Trophoblast cell (in vitro differentiated cells and primary cell): ENCODE data around the gene ACOD1.

Experiments
- DNase-seq, 2 donors: peaks; one replicate each; pipeline ENCODE4 v3.0.0-alpha.2; 2016
- H2AFZ ChIP-seq: 2 replicates; pipeline ENCODE4 v1.6.1; 2013; ENCODE audit warnings: low read length, moderate library complexity, mild to moderate bottlenecking; ENCODE audit not compliant: insufficient read depth, poor library complexity
- H2AK5ac ChIP-seq: 2 replicates; pipeline ENCODE4 v1.6.1; 2013; ENCODE audit warnings: mild to moderate bottlenecking, low read length
- H2BK120ac ChIP-seq: 2 replicates; pipeline ENCODE4 v1.6.1; 2013; ENCODE audit warnings: low read length, mild to moderate bottlenecking, moderate library complexity; ENCODE audit not compliant: insufficient read depth, poor library complexity
- H2BK12ac ChIP-seq: 2 replicates; pipeline ENCODE4 v1.6.1; 2013; ENCODE audit warnings: mild to moderate bottlenecking, low read length, moderate library complexity
- H2BK5ac ChIP-seq: 2 replicates; pipeline ENCODE4 v1.6.1; 2013; ENCODE audit warnings: low read length, low read depth, moderate library complexity, mild to moderate bottlenecking; ENCODE audit not compliant: poor library complexity
- H3K14ac ChIP-seq: 2 replicates; pipeline ENCODE4 v1.6.1; 2013; ENCODE audit warnings: mild to moderate bottlenecking, low read length
- H3K18ac ChIP-seq: 2 replicates; pipeline ENCODE4 v1.6.1; 2013; ENCODE audit warnings: mild to moderate bottlenecking, low read length
- H3K23ac ChIP-seq: 2 replicates; pipeline ENCODE4 v1.6.1; 2013; ENCODE audit warnings: low read length
- H3K27ac ChIP-seq: 2 replicates; pipeline ENCODE4 v1.5.1; 2013; ENCODE audit warnings: low read depth, mild to moderate bottlenecking, inconsistent platforms, low read length, moderate library complexity
- H3K27me3 ChIP-seq: 2 replicates; pipeline ENCODE4 v1.6.1; 2013; ENCODE audit warnings: inconsistent platforms, mild to moderate bottlenecking, low read length, moderate library complexity; ENCODE audit not compliant: insufficient read depth
- H3K36me3 ChIP-seq, 2 experiments: 1 replicate in 1 of 2; 2 replicates in 1 of 2; pipeline ENCODE4 v1.6.1; 2013; ENCODE audit warnings: low read length in 2 of 2, mild to moderate bottlenecking in 2 of 2, moderate library complexity in 1 of 2; ENCODE audit not compliant: insufficient read depth in 2 of 2, control insufficient read depth in 1 of 2
- H3K4ac ChIP-seq: 2 replicates; pipeline ENCODE4 v1.6.1; 2013; ENCODE audit warnings: low read depth, mild to moderate bottlenecking, low read length, moderate library complexity
- H3K4me1 ChIP-seq, 2 experiments: 1 replicate in 1 of 2; 2 replicates in 1 of 2; pipeline ENCODE4 v1.6.1; 2013; ENCODE audit warnings: low read length in 2 of 2, mild to moderate bottlenecking in 2 of 2, moderate library complexity in 1 of 2; ENCODE audit not compliant: insufficient read depth in 2 of 2, control insufficient read depth in 1 of 2
- H3K4me2 ChIP-seq: 2 replicates; pipeline ENCODE4 v1.6.1; 2013; ENCODE audit warnings: inconsistent platforms, mild to moderate bottlenecking, low read length, moderate library complexity
- H3K4me3 ChIP-seq: 2 replicates; pipeline ENCODE4 v1.5.1; 2013; ENCODE audit warnings: mild to moderate bottlenecking, low read depth, low read length, inconsistent platforms
- H3K79me1 ChIP-seq: one replicate; pipeline ENCODE4 v1.6.1; 2013; ENCODE audit warnings: low read length
- H3K79me2 ChIP-seq: 2 replicates; pipeline ENCODE4 v1.6.1; 2013; ENCODE audit warnings: low read length, mild to moderate bottlenecking; ENCODE audit not compliant: control insufficient read depth, insufficient read depth, poor library complexity
- H3K9ac ChIP-seq: 2 replicates; pipeline ENCODE4 v1.6.1; 2013; ENCODE audit warnings: mild to moderate bottlenecking, low read length
- H3K9me3 ChIP-seq: 2 replicates; pipeline ENCODE4 v1.6.1; 2013; ENCODE audit warnings: low read depth, mild to moderate bottlenecking, control low read depth, inconsistent platforms, low read length; ENCODE audit not compliant: insufficient read depth
- H4K12ac ChIP-seq: 2 replicates; pipeline ENCODE4 v1.6.1; 2013; ENCODE audit warnings: low read depth, mild to moderate bottlenecking, low read length, moderate library complexity
- H4K8ac ChIP-seq: 2 replicates; pipeline ENCODE4 v1.6.1; 2013; ENCODE audit warnings: low read depth, mild to moderate bottlenecking, low read length, moderate library complexity
- H4K91ac ChIP-seq: one replicate; pipeline ENCODE4 v1.6.1; 2013; ENCODE audit warnings: low read depth, mild to moderate bottlenecking, low read length, moderate library complexity
- WGBS: extraction: QIAGEN DNeasy Blood & Tissue Kit; methylation state at CpG from one replicate; pipeline ENCODE4 v1.1.7; 2013; ENCODE audit warnings: missing lambda C conversion rate; ENCODE audit not compliant: insufficient read length, insufficient coverage; ENCODE audit errors: extremely low coverage; 5-methylcytosine and 5-hydroxymethylcytosine counted together

ACOD1 gene

DNA sequence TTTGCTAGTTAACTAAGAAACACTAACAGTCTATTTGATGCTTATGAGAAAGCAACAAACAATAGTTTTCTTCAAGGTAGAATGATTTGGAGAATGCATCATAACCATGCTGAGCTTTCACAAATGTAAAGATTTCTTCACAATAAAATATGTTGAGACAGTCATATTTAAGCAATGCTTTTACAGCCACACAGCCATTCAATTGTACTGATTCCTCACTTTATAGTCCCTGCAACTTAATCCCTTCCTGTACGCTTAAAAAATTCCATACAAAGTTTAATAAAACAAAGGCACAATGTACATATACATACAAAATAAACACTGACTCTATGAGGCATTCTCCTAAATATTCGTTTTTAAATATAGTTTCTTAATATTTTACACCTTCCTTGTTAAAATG, 4.7 kb upstream of the ACOD1 start:
- Histone ChIP-seq H3K4ac (no peak overlapping the region), H3K4me3 (no peak overlapping the region), H2BK120ac (no peak overlapping the region), H3K79me1 (peaks cover 1% of the 10 kb centered on the region), H2BK5ac (no peak overlapping the region), H3K18ac (no peak overlapping the region), H2BK12ac (no peak overlapping the region), H4K8ac (no peak overlapping the region), H3K4me2 (no peak overlapping the region), H3K36me3 (no peaks in the 10 kb centered on the region), H3K14ac (no peak overlapping the region), H3K27ac (no peak overlapping the region), H3K9ac (no peak overlapping the region), H3K23ac (no peak overlapping the region), H3K4me1 (no peaks in the 10 kb centered on the region), H4K91ac (no peak overlapping the region), H2AFZ (no peak overlapping the region), H3K9me3 (no peaks in the 10 kb centered on the region), H4K12ac (no peak overlapping the region), H3K27me3 (no peaks in the 10 kb centered on the region), H2AK5ac (no peak overlapping the region), H3K79me2 (no peaks in the 10 kb centered on the region)
- no peak for DNase-seq
- WGBS = no CpG with 5 or more reads among the region's 2 CpGs

DNA sequence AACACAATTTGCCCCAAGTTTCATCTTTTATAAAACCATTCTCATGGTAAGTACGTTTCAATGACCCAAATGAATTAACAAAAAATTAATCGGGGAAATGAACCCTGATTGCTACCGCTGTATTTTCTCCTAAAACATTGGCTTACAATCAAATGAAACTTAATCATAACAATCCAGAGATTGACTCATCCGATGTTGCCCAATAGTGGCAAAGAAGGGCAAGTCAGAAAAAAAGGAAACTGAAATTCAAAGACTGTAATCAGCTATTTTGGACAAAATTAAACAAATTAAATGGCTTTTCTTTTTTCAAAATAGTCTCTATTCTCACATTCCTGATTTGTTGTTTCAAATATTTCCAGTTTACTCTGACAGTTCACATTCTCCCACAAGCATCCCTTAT, 3.9 kb upstream of the ACOD1 start:
- Histone ChIP-seq H3K4me1 (no peaks in the 10 kb centered on the region), H3K4ac (no peak overlapping the region), H4K91ac (no peak overlapping the region), H3K18ac (no peak overlapping the region), H3K4me2 (no peak overlapping the region), H2AFZ (no peak overlapping the region), H4K12ac (no peak overlapping the region), H2BK12ac (no peak overlapping the region), H2BK120ac (no peak overlapping the region), H3K9me3 (no peaks in the 10 kb centered on the region), H2BK5ac (no peak overlapping the region), H4K8ac (no peak overlapping the region), H3K23ac (no peak overlapping the region), H3K14ac (no peak overlapping the region), H3K4me3 (no peak overlapping the region), H3K9ac (no peak overlapping the region), H3K79me1 (peaks cover 1% of the 10 kb centered on the region), H3K27ac (no peak overlapping the region), H3K79me2 (no peaks in the 10 kb centered on the region), H3K36me3 (no peaks in the 10 kb centered on the region), H2AK5ac (no peak overlapping the region), H3K27me3 (no peaks in the 10 kb centered on the region)
- peak; percentile 33 to 72 for DNase-seq
- no CpG with 5 or more reads among the region's 4 CpGs for WGBS

- H3K18ac ChIP-seq = no peak overlapping the region
- no peak overlapping the region for H3K9ac ChIP-seq
- H2AK5ac ChIP-seq = no peak overlapping the region
- no peak overlapping the region for H3K4me2 ChIP-seq
- peaks cover under 1% of the 10 kb centered on the region for H3K79me1 ChIP-seq
- no peak overlapping the region for H2AFZ ChIP-seq
- H3K27me3 ChIP-seq = no peaks in the 10 kb centered on the region
- no CpG with 5 or more reads among the region's 2 CpGs for WGBS
- no peak overlapping the region for H3K4me3 ChIP-seq
- no peak overlapping the region for H3K27ac ChIP-seq
- H4K8ac ChIP-seq = no peak overlapping the region
- no peaks in the 10 kb centered on the region for H3K79me2 ChIP-seq
- H4K91ac ChIP-seq = no peak overlapping the region
- no peak for DNase-seq
- H2BK5ac ChIP-seq = no peak overlapping the region
- no peak overlapping the region for H3K23ac ChIP-seq
- no peak overlapping the region for H2BK12ac ChIP-seq
- H3K4me1 ChIP-seq = no peaks in the 10 kb centered on the region
- H3K36me3 ChIP-seq = no peaks in the 10 kb centered on the region
- no peaks in the 10 kb centered on the region for H3K9me3 ChIP-seq
- H3K14ac ChIP-seq = no peak overlapping the region
- H2BK120ac ChIP-seq = no peak overlapping the region
- H3K4ac ChIP-seq = no peak overlapping the region
- no peak overlapping the region for H4K12ac ChIP-seq
These were observed 1.8 kb downstream of the ACOD1 start for GRCh38 chr13:76950101-76950500.

DNA sequence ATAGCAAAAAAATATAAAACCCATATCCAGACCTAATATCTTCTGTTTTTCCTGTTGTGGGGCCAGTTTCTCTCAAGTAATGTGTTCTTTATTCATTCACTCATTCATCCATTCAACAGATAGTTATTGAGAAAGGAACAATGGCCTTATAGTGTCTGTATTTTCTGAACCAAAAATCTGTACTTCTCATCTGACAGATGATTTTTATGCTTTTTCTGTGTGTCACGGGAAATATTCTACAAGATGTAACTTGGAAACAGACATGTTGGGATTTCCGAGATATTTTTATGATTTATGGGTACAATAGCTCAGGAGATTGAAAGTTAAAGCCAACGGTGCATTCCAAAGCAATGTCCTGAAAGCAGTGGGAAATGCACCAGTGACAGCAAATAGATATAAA, 5.7 kb downstream of the ACOD1 start:
- H4K91ac ChIP-seq = no peak overlapping the region
- H4K12ac ChIP-seq = no peak overlapping the region
- no peak overlapping the region for H2AK5ac ChIP-seq
- H3K9ac ChIP-seq = no peak overlapping the region
- H3K4me3 ChIP-seq = no peak overlapping the region
- no peak overlapping the region for H3K14ac ChIP-seq
- H2BK120ac ChIP-seq = no peak overlapping the region
- H3K27me3 ChIP-seq = no peaks in the 10 kb centered on the region
- H3K23ac ChIP-seq = no peak overlapping the region
- no peaks in the 10 kb centered on the region for H3K36me3 ChIP-seq
- no CpG with 5 or more reads among the region's 3 CpGs for WGBS
- no peaks in the 10 kb centered on the region for H3K79me2 ChIP-seq
- H2AFZ ChIP-seq = no peak overlapping the region
- H3K4me2 ChIP-seq = no peak overlapping the region
- H3K79me1 ChIP-seq = no peaks in the 10 kb centered on the region
- H2BK12ac ChIP-seq = no peak overlapping the region
- no peak overlapping the region for H3K4ac ChIP-seq
- no peak overlapping the region for H3K27ac ChIP-seq
- peaks cover 2% of the 10 kb centered on the region for H3K9me3 ChIP-seq
- DNase-seq = no peak
- H3K18ac ChIP-seq = no peak overlapping the region
- H2BK5ac ChIP-seq = no peak overlapping the region
- H3K4me1 ChIP-seq = no peaks in the 10 kb centered on the region
- H4K8ac ChIP-seq = no peak overlapping the region
